WTC11 (cell line): Measurements from ENCODE around the gene ENG. TPM values are rescaled to one million over a fixed set of nuclear protein-coding genes. Genes with fewer than 3 reads are reported as not detected.

ENCODE experiments used
- ESRRA ChIP-seq: sonication (generic); formaldehyde crosslinking; IDR thresholded peaks from 2 replicates; pipeline ENCODE4 v1.8.1; 2022; ENCODE audit warnings: mild to moderate bottlenecking, missing genetic modification reagents, borderline replicate concordance
- GABPB1 ChIP-seq: sonication (generic); formaldehyde crosslinking; IDR thresholded peaks from 2 replicates; pipeline ENCODE4 v1.8.1; 2023; ENCODE audit warnings: mild to moderate bottlenecking, missing genetic modification reagents
- JAZF1 ChIP-seq: fragments of 250-450 bp; sonication (Bioruptor Pico); IDR thresholded peaks from 2 replicates; pipeline ENCODE4 v1.9.0; 2021; ENCODE audit warnings: moderate library complexity, mild to moderate bottlenecking, inconsistent platforms
- JUN ChIP-seq: sonication (generic); formaldehyde crosslinking; IDR thresholded peaks from 2 replicates; pipeline ENCODE4 v1.8.0; 2023; ENCODE audit warnings: mild to moderate bottlenecking, missing genetic modification reagents
- KAT7 ChIP-seq: sonication (generic); formaldehyde crosslinking; IDR thresholded peaks from 2 replicates; pipeline ENCODE4 v1.8.1; 2023; ENCODE audit warnings: missing genetic modification reagents, mild to moderate bottlenecking, borderline replicate concordance
- MLX ChIP-seq: sonication (generic); formaldehyde crosslinking; IDR thresholded peaks from 2 replicates; pipeline ENCODE4 v1.8.1; 2023; ENCODE audit warnings: mild to moderate bottlenecking, missing genetic modification reagents, moderate library complexity
- NFE2L1 ChIP-seq: sonication (generic); formaldehyde crosslinking; IDR thresholded peaks from 2 replicates; pipeline ENCODE4 v1.8.1; 2023; ENCODE audit warnings: missing genetic modification reagents
- PRDM15 ChIP-seq: sonication (generic); formaldehyde crosslinking; IDR thresholded peaks from 2 replicates; pipeline ENCODE4 v1.8.0; 2022; ENCODE audit warnings: missing genetic modification reagents
- SOX15 ChIP-seq: fragments of 250-450 bp; sonication (Bioruptor Pico); IDR thresholded peaks from 2 replicates; pipeline ENCODE4 v1.9.0; 2021; ENCODE audit warnings: mild to moderate bottlenecking
- SP1 ChIP-seq: sonication (generic); formaldehyde crosslinking; conservative IDR thresholded peaks from 2 replicates; pipeline ENCODE4 v1.8.1; 2022; ENCODE audit warnings: missing genetic modification reagents
- ZBTB21 ChIP-seq: sonication (generic); formaldehyde crosslinking; IDR thresholded peaks from 2 replicates; pipeline ENCODE4 v1.8.1; 2023; ENCODE audit warnings: mild to moderate bottlenecking, missing genetic modification reagents, borderline replicate concordance
- ZMAT4 ChIP-seq: fragments of 250-450 bp; sonication (Bioruptor Pico); IDR thresholded peaks from 2 replicates; pipeline ENCODE4 v1.9.0; 2021; ENCODE audit warnings: mild to moderate bottlenecking
- ZNF138 ChIP-seq: sonication (generic); formaldehyde crosslinking; conservative IDR thresholded peaks from 2 replicates; pipeline ENCODE4 v1.8.1; 2022; ENCODE audit warnings: mild to moderate bottlenecking, moderate library complexity, missing genetic modification reagents
- ZNF232 ChIP-seq: sonication (generic); formaldehyde crosslinking; IDR thresholded peaks from 2 replicates; pipeline ENCODE4 v1.8.0; 2022; ENCODE audit warnings: mild to moderate bottlenecking, missing genetic modification reagents
- ZNF263 ChIP-seq: sonication (generic); formaldehyde crosslinking; IDR thresholded peaks from 2 replicates; pipeline ENCODE4 v1.8.1; 2022; ENCODE audit warnings: low read depth, mild to moderate bottlenecking, moderate library complexity, missing genetic modification reagents
- ZNF396 ChIP-seq: fragments of 250-450 bp; sonication (Bioruptor Pico); IDR thresholded peaks from 2 replicates; pipeline ENCODE4 v1.8.0; 2021; ENCODE audit warnings: mild to moderate bottlenecking, moderate library complexity, borderline replicate concordance
- ZNF416 ChIP-seq: fragments of 250-450 bp; sonication (Bioruptor Pico); IDR thresholded peaks from 2 replicates; pipeline ENCODE4 v1.9.0; 2021; ENCODE audit warnings: mild to moderate bottlenecking, inconsistent platforms
- ZNF423 ChIP-seq: fragments of 250-450 bp; sonication (Bioruptor Pico); IDR thresholded peaks from 2 replicates; pipeline ENCODE4 v2.1.2; 2022; ENCODE audit warnings: mild to moderate bottlenecking, moderate library complexity
- ZNF671 ChIP-seq: fragments of 250-450 bp; sonication (Bioruptor Pico); IDR thresholded peaks from 2 replicates; pipeline ENCODE4 v1.8.0; 2021; ENCODE audit warnings: mild to moderate bottlenecking
- total RNA-seq: library from RNA; stranded (reverse); gene quantifications from 3 replicates; pipeline ENCODE4 v1.2.3, GENCODE V29; 2021
- TF ChIP-seq, protein P1 (sequence below): fragments of 250-450 bp; sonication (Bioruptor Pico); IDR thresholded peaks from 2 replicates; pipeline ENCODE4 v1.9.0; 2021; ENCODE audit warnings: moderate library complexity, mild to moderate bottlenecking, inconsistent platforms, borderline replicate concordance
- TF ChIP-seq, protein P2 (sequence below): sonication (generic); formaldehyde crosslinking; conservative IDR thresholded peaks from 2 replicates; pipeline ENCODE4 v1.8.1; 2023; ENCODE audit warnings: mild to moderate bottlenecking, low read depth, missing genetic modification reagents, moderate library complexity
- TF ChIP-seq, protein P3 (sequence below): sonication (generic); formaldehyde crosslinking; IDR thresholded peaks from 2 replicates; pipeline ENCODE4 v1.8.1; 2023; ENCODE audit warnings: mild to moderate bottlenecking, missing genetic modification reagents
- TF ChIP-seq, protein P4 (sequence below): sonication (generic); formaldehyde crosslinking; IDR thresholded peaks from 2 replicates; pipeline ENCODE4 v1.8.1; 2023; ENCODE audit warnings: mild to moderate bottlenecking, missing genetic modification reagents

ENG gene
- total RNA-seq, 1 experiment from 2014 or later: 4.4 TPM

GRCh38 chr9:127802576-127803443 lies 51.6 kb downstream of the ENG start, which contains the start of gene FPGS (continued):
- TF ChIP-seq ZNF416 (peak; percentile 76; the same call in 1 of the 2 replicates), ZMAT4 (CRISPR knock-in tag) (no peak), NFE2L1 (CRISPR knock-in tag) (no peak), KAT7 (CRISPR knock-in tag) (no peak), JAZF1 (CRISPR knock-in tag) (no peak), ZNF138 (CRISPR knock-in tag) (no peak), SP1 (CRISPR knock-in tag) (peak; percentile 93), ZBTB21 (no peak), PRDM15 (CRISPR knock-in tag) (no peak), ZNF232 (peak; percentile 89; the same call in 1 of the 2 replicates), GABPB1 (CRISPR knock-in tag) (0 out of 2 replicates have a peak, but pooled peaks have one; percentile 30), SOX15 (CRISPR knock-in tag) (no peak), ZNF671 (CRISPR knock-in tag) (no peak), ZNF396 (CRISPR knock-in tag) (no peak), ZNF423 (CRISPR knock-in tag) (peak; percentile 56; the same call in 1 of the 2 replicates), ESRRA (no peak), JUN (CRISPR knock-in tag) (no peak; the same call in 1 of the 2 replicates), ZNF263 (CRISPR knock-in tag) (no peak), MLX (CRISPR knock-in tag) (no peak)
- TF ChIP-seq, protein P1, sequence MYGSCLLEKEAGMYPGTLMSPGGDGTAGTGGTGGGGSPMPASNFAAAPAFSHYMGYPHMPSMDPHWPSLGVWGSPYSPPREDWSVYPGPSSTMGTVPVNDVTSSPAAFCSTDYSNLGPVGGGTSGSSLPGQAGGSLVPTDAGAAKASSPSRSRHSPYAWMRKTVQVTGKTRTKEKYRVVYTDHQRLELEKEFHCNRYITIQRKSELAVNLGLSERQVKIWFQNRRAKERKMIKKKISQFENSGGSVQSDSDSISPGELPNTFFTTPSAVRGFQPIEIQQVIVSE (CRISPR knock-in tag): no peak
- TF ChIP-seq, protein P2, sequence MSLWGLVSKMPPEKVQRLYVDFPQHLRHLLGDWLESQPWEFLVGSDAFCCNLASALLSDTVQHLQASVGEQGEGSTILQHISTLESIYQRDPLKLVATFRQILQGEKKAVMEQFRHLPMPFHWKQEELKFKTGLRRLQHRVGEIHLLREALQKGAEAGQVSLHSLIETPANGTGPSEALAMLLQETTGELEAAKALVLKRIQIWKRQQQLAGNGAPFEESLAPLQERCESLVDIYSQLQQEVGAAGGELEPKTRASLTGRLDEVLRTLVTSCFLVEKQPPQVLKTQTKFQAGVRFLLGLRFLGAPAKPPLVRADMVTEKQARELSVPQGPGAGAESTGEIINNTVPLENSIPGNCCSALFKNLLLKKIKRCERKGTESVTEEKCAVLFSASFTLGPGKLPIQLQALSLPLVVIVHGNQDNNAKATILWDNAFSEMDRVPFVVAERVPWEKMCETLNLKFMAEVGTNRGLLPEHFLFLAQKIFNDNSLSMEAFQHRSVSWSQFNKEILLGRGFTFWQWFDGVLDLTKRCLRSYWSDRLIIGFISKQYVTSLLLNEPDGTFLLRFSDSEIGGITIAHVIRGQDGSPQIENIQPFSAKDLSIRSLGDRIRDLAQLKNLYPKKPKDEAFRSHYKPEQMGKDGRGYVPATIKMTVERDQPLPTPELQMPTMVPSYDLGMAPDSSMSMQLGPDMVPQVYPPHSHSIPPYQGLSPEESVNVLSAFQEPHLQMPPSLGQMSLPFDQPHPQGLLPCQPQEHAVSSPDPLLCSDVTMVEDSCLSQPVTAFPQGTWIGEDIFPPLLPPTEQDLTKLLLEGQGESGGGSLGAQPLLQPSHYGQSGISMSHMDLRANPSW (CRISPR knock-in tag): no peak
- TF ChIP-seq, protein P3, sequence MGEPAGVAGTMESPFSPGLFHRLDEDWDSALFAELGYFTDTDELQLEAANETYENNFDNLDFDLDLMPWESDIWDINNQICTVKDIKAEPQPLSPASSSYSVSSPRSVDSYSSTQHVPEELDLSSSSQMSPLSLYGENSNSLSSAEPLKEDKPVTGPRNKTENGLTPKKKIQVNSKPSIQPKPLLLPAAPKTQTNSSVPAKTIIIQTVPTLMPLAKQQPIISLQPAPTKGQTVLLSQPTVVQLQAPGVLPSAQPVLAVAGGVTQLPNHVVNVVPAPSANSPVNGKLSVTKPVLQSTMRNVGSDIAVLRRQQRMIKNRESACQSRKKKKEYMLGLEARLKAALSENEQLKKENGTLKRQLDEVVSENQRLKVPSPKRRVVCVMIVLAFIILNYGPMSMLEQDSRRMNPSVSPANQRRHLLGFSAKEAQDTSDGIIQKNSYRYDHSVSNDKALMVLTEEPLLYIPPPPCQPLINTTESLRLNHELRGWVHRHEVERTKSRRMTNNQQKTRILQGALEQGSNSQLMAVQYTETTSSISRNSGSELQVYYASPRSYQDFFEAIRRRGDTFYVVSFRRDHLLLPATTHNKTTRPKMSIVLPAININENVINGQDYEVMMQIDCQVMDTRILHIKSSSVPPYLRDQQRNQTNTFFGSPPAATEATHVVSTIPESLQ (CRISPR knock-in tag): peak; percentile 25; the same call in 1 of the 2 replicates
- TF ChIP-seq, protein P4, sequence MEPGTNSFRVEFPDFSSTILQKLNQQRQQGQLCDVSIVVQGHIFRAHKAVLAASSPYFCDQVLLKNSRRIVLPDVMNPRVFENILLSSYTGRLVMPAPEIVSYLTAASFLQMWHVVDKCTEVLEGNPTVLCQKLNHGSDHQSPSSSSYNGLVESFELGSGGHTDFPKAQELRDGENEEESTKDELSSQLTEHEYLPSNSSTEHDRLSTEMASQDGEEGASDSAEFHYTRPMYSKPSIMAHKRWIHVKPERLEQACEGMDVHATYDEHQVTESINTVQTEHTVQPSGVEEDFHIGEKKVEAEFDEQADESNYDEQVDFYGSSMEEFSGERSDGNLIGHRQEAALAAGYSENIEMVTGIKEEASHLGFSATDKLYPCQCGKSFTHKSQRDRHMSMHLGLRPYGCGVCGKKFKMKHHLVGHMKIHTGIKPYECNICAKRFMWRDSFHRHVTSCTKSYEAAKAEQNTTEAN (CRISPR knock-in tag): 0 out of 2 replicates have a peak, but pooled peaks have one; percentile 26
